Measurements from ENCODE around the gene PTPRD. TPM values are rescaled to one million over a fixed set of nuclear protein-coding genes. Genes with fewer than 3 reads are reported as not detected.

Gene PTPRD
- total and polyA plus RNA-seq, 2 of the 4 experiments (the other 2 are of a cell fraction) = 0.07 to 0.18 TPM

Small RNA genes lying within 50 kb of the gene (microRNA-seq; reads per million reads assigned to microRNA genes)
- gene AL135790.2 (ENCODE audit: insufficient read depth, insufficient read length) (not detected), gene RNU7-185P (ENCODE audit: insufficient read depth, insufficient read length) (not detected)

Small RNA genes lying within 50 kb of the gene (small RNA-seq; reads per million reads assigned to genes)
- 0 reads per million in 5 experiments for gene AL135790.2
- gene RNU7-185P = 0 reads per million in 5 experiments
